Adipocyte (in vitro differentiated cells): ENCODE data around the gene HADHA.

ENCODE experiments used
- DNase-seq: peaks from one replicate; pipeline ENCODE4 v3.0.0-alpha.2; 2015; ENCODE audit warnings: low read depth
- H3K27me3 ChIP-seq: replicated peaks from 2 replicates; pipeline ENCODE4 v1.7.0; 2013; ENCODE audit warnings: mild to moderate bottlenecking, low read length, moderate library complexity; ENCODE audit not compliant: control insufficient read depth, insufficient read depth
- H3K36me3 ChIP-seq: 2 replicates; pipeline ENCODE4 v1.7.0; 2013; ENCODE audit warnings: low read length, mild to moderate bottlenecking, moderate library complexity; ENCODE audit not compliant: control insufficient read depth, insufficient read depth, severe bottlenecking
- H3K4me1 ChIP-seq: 2 replicates; pipeline ENCODE4 v1.7.0; 2013; ENCODE audit warnings: mild to moderate bottlenecking, low read length, moderate library complexity; ENCODE audit not compliant: control insufficient read depth, insufficient read depth
- H3K4me3 ChIP-seq: 2 replicates; pipeline ENCODE4 v1.7.0; 2013; ENCODE audit warnings: mild to moderate bottlenecking, low read length, moderate library complexity
- H3K9ac ChIP-seq: 2 replicates; pipeline ENCODE4 v1.7.0; 2013; ENCODE audit warnings: mild to moderate bottlenecking, low read length, moderate library complexity
- H3K9me3 ChIP-seq: 2 replicates; pipeline ENCODE4 v1.7.0; 2013; ENCODE audit warnings: mild to moderate bottlenecking, low read length, moderate library complexity; ENCODE audit not compliant: control insufficient read depth

HADHA gene

GRCh38 chr2:26244309-26245230 lies at the start of gene HADHA, which contains the start of gene HADHB:
TSS of gene HADHA (minus strand) at chr2:26244632. CDS start at chr2:26244596, 36 bp downstream.
TSS of gene HADHB (plus strand) at chr2:26244939. CDS start at chr2:26254255, 9,316 bp downstream.
- Histone ChIP-seq H3K9me3 (no peaks in the 10 kb centered on the region), H3K4me3 (peak within 1 kb of the TSS; percentile 96), H3K4me1 (peaks cover 57% of the 10 kb centered on the region), H3K36me3 (no peaks in the 10 kb centered on the region), H3K9ac (peak within 1 kb of the TSS; percentile 96), H3K27me3 (no peaks in the 10 kb centered on the region)
- DNase-seq, result peak; percentile 93

GRCh38 chr2:26292646-26293045 lies 48.2 kb upstream of the HADHA start:
- Histone ChIP-seq H3K9me3 (no peaks in the 10 kb centered on the region), H3K36me3 (peaks cover 11% of the 10 kb centered on the region), H3K4me3 (no peak overlapping the region), H3K27me3 (no peaks in the 10 kb centered on the region), H3K9ac (no peak overlapping the region), H3K4me1 (peaks cover 22% of the 10 kb centered on the region)
- no peak for DNase-seq

- Histone ChIP-seq H3K9ac (no peak overlapping the region), H3K9me3 (no peaks in the 10 kb centered on the region), H3K4me3 (no peak overlapping the region), H3K36me3 (peaks cover 37% of the 10 kb centered on the region), H3K27me3 (no peaks in the 10 kb centered on the region), H3K4me1 (peaks cover 22% of the 10 kb centered on the region)
- no peak for DNase-seq
These were observed 45.6 kb upstream of the HADHA start for GRCh38 chr2:26290001-26290400.

GRCh38 chr2:26285931-26286330 lies 41.5 kb upstream of the HADHA start:
- no peak for DNase-seq
- Histone ChIP-seq H3K36me3 (peaks cover 75% of the 10 kb centered on the region), H3K9me3 (no peaks in the 10 kb centered on the region)

GRCh38 chr2:26284132-26284531 lies 39.7 kb upstream of the HADHA start:
- Histone ChIP-seq H3K36me3 (peaks cover 89% of the 10 kb centered on the region), H3K4me3 (no peak overlapping the region)

More at GRCh38 chr2:26285931-26286330, 41.5 kb upstream of the HADHA start:
- peaks cover 13% of the 10 kb centered on the region for H3K4me1 ChIP-seq
- no peaks in the 10 kb centered on the region for H3K27me3 ChIP-seq
- no peak overlapping the region for H3K9ac ChIP-seq
- H3K4me3 ChIP-seq, result no peak overlapping the region

GRCh38 chr2:26283606-26284005 lies 39.2 kb upstream of the HADHA start:
- H3K27me3 ChIP-seq, result no peaks in the 10 kb centered on the region
- peaks cover 95% of the 10 kb centered on the region for H3K36me3 ChIP-seq
- no peak overlapping the region for H3K4me3 ChIP-seq
- no peak overlapping the region for H3K9ac ChIP-seq
- no peak for DNase-seq
- no peaks in the 10 kb centered on the region for H3K9me3 ChIP-seq
- no peaks in the 10 kb centered on the region for H3K4me1 ChIP-seq

More at GRCh38 chr2:26284132-26284531, 39.7 kb upstream of the HADHA start:
- Histone ChIP-seq H3K4me1 (peaks cover under 1% of the 10 kb centered on the region), H3K9me3 (no peaks in the 10 kb centered on the region), H3K27me3 (no peaks in the 10 kb centered on the region), H3K9ac (no peak overlapping the region)
- peak; percentile 29 for DNase-seq

GRCh38 chr2:26281226-26281625 lies 36.8 kb upstream of the HADHA start:
- DNase-seq, result no peak
- H3K4me1 ChIP-seq, result peaks cover 5% of the 10 kb centered on the region
- H3K27me3 ChIP-seq, result no peaks in the 10 kb centered on the region
- H3K9ac ChIP-seq, result no peak overlapping the region
- H3K4me3 ChIP-seq, result no peak overlapping the region
- H3K9me3 ChIP-seq, result no peaks in the 10 kb centered on the region
- H3K36me3 ChIP-seq, result peaks cover 97% of the 10 kb centered on the region

GRCh38 chr2:26279886-26280285 lies 35.5 kb upstream of the HADHA start:
- Histone ChIP-seq H3K9ac (no peak overlapping the region), H3K4me1 (peaks cover 18% of the 10 kb centered on the region), H3K36me3 (peaks cover 83% of the 10 kb centered on the region), H3K4me3 (no peak overlapping the region), H3K9me3 (no peaks in the 10 kb centered on the region), H3K27me3 (no peaks in the 10 kb centered on the region)
- no peak for DNase-seq

- Histone ChIP-seq H3K4me3 (no peak overlapping the region), H3K36me3 (peaks cover 52% of the 10 kb centered on the region), H3K4me1 (peaks cover 50% of the 10 kb centered on the region), H3K9me3 (no peaks in the 10 kb centered on the region), H3K27me3 (no peaks in the 10 kb centered on the region), H3K9ac (no peak overlapping the region)
- DNase-seq, result no peak
These were observed 32.2 kb upstream of the HADHA start for GRCh38 chr2:26276484-26277227.

- H3K9me3 ChIP-seq, result no peaks in the 10 kb centered on the region
- peak overlapping the region; percentile 64 for H3K4me3 ChIP-seq
- H3K27me3 ChIP-seq, result no peaks in the 10 kb centered on the region
- H3K4me1 ChIP-seq, result peaks cover 70% of the 10 kb centered on the region
- H3K36me3 ChIP-seq, result peaks cover 27% of the 10 kb centered on the region
- peak; percentile 98 for DNase-seq
- peak overlapping the region; percentile 76 for H3K9ac ChIP-seq
These were observed 29.7 kb upstream of the HADHA start for GRCh38 chr2:26274058-26274613.

- H3K4me1 ChIP-seq, result peaks cover 72% of the 10 kb centered on the region
- H3K4me3 ChIP-seq, result peak overlapping the region; percentile 56
- H3K9ac ChIP-seq, result peak overlapping the region; percentile 76
- H3K27me3 ChIP-seq, result no peaks in the 10 kb centered on the region
- H3K36me3 ChIP-seq, result peaks cover 21% of the 10 kb centered on the region
- H3K9me3 ChIP-seq, result no peaks in the 10 kb centered on the region
- DNase-seq, result peak; percentile 70
These were observed 29.1 kb upstream of the HADHA start for GRCh38 chr2:26273501-26273900.
